Activated CD4-positive, alpha-beta memory T cell treated with anti-CD3 and anti-CD28 coated beads, Interleukin-2, amount 10 ng/mL, durations not matched to agents 7 days and 5 days (primary cell): ENCODE results near the gene DHRSX. TPM values are rescaled to one million over a fixed set of nuclear protein-coding genes. Genes with fewer than 3 reads are reported as not detected.
"Not testable (repeated sequence)": the region's sequence is repeated elsewhere in the genome, so short reads cannot be mapped to it uniquely, and the experiment has no call there.

Source experiments
- CTCF ChIA-PET: fragments of 350-600 bp; sonication (Branson Sonifier 250); formaldehyde crosslinking; loops from one replicate; lab custom pipeline; 2021; ENCODE audit warnings: antibody characterized with exemption, inconsistent platforms; lab: Charles Lee
- POLR2A ChIA-PET: fragments of 350-600 bp; sonication (Branson Sonifier 250); formaldehyde crosslinking; loops from one replicate; lab custom pipeline; 2021; ENCODE audit warnings: antibody characterized with exemption; lab: Charles Lee
- DNase-seq: peaks from one replicate; pipeline ENCODE4 v3.0.0-alpha.2; 2020
- H3K27ac Mint-ChIP-seq: one replicate; pipeline ENCODE4 v1.8.0; 2021; ENCODE audit warnings: mild to moderate bottlenecking, mixed read lengths
- H3K27me3 Mint-ChIP-seq: one replicate; pipeline ENCODE4 v1.8.0; 2021; ENCODE audit warnings: mixed read lengths
- H3K36me3 Mint-ChIP-seq: one replicate; pipeline ENCODE4 v1.8.0; 2021; ENCODE audit warnings: low read depth, mixed read lengths
- H3K4me1 Mint-ChIP-seq: one replicate; pipeline ENCODE4 v1.8.0; 2021; ENCODE audit warnings: mixed read lengths
- H3K4me3 Mint-ChIP-seq: one replicate; pipeline ENCODE4 v1.8.0; 2021; ENCODE audit warnings: mild to moderate bottlenecking, mixed read lengths
- H3K9me3 Mint-ChIP-seq: one replicate; pipeline ENCODE4 v1.8.0; 2021; ENCODE audit warnings: mixed read lengths
- total RNA-seq, 2 experiments: library from RNA; stranded (reverse); gene quantifications; one replicate each; pipeline ENCODE4 v1.2.3, GENCODE V29; 2021

The DHRSX gene
- total RNA-seq, 2 experiments from 2014 or later: 21.1 to 23.7 TPM

- H3K27me3 Mint-ChIP-seq, DNase-seq, POLR2A ChIA-PET, H3K4me1 Mint-ChIP-seq, H3K4me3 Mint-ChIP-seq, H3K27ac Mint-ChIP-seq, H3K9me3 Mint-ChIP-seq, CTCF ChIA-PET, H3K36me3 Mint-ChIP-seq: not testable (repeated sequence)
Measured at GRCh38 chrX:2460821-2461710, 39.7 kb downstream of the DHRSX start.

- H3K36me3 Mint-ChIP-seq: not testable (repeated sequence)
Measured at GRCh38 chrX:2460048-2460447, 40.7 kb downstream of the DHRSX start.

GRCh38 chrX:2458309-2458708 is 42.5 kb downstream of the DHRSX start:
- Mint-ChIP-seq H3K9me3 (peaks cover 3% of the 10 kb centered on the region), H3K27me3 (no peaks in the 10 kb centered on the region), H3K4me1 (no peaks in the 10 kb centered on the region), H3K4me3 (no peak overlapping the region), H3K27ac (no peak overlapping the region), H3K36me3 (no peaks in the 10 kb centered on the region)
- no peak for DNase-seq
- POLR2A ChIA-PET: no interaction called here
- CTCF ChIA-PET: no interaction called here

More at GRCh38 chrX:2460048-2460447, 40.7 kb downstream of the DHRSX start:
- H3K27ac Mint-ChIP-seq, H3K4me3 Mint-ChIP-seq, H3K4me1 Mint-ChIP-seq, POLR2A ChIA-PET, DNase-seq, CTCF ChIA-PET, H3K9me3 Mint-ChIP-seq, H3K27me3 Mint-ChIP-seq: not testable (repeated sequence)

- CTCF ChIA-PET: no interaction called here
Measured at GRCh38 chrX:2457289-2458133, 43.3 kb downstream of the DHRSX start.

GRCh38 chrX:2456091-2456490 is 44.7 kb downstream of the DHRSX start:
- H3K4me3 Mint-ChIP-seq, CTCF ChIA-PET, H3K27ac Mint-ChIP-seq, DNase-seq, POLR2A ChIA-PET, H3K27me3 Mint-ChIP-seq, H3K36me3 Mint-ChIP-seq, H3K4me1 Mint-ChIP-seq: not testable (repeated sequence)
- H3K9me3 Mint-ChIP-seq: peaks cover 11% of the 10 kb centered on the region

More at GRCh38 chrX:2457289-2458133, 43.3 kb downstream of the DHRSX start:
- H3K27me3 Mint-ChIP-seq: no peaks in the 10 kb centered on the region
- POLR2A ChIA-PET: no interaction called here
- H3K9me3 Mint-ChIP-seq: peaks cover 9% of the 10 kb centered on the region
- no peak overlapping the region for H3K27ac Mint-ChIP-seq
- H3K4me1 Mint-ChIP-seq: no peaks in the 10 kb centered on the region
- no peak overlapping the region for H3K4me3 Mint-ChIP-seq
- DNase-seq: no peak
- H3K36me3 Mint-ChIP-seq: peaks cover 6% of the 10 kb centered on the region

GRCh38 chrX:2454620-2455019 is 46.2 kb downstream of the DHRSX start:
- H3K4me3 Mint-ChIP-seq, H3K36me3 Mint-ChIP-seq, H3K4me1 Mint-ChIP-seq, DNase-seq, POLR2A ChIA-PET, H3K27me3 Mint-ChIP-seq, H3K27ac Mint-ChIP-seq, CTCF ChIA-PET: not testable (repeated sequence)
- peaks cover 11% of the 10 kb centered on the region for H3K9me3 Mint-ChIP-seq

- no peak overlapping the region for H3K27ac Mint-ChIP-seq
- H3K27me3 Mint-ChIP-seq: no peaks in the 10 kb centered on the region
- no peak for DNase-seq
- H3K4me1 Mint-ChIP-seq: no peaks in the 10 kb centered on the region
- H3K9me3 Mint-ChIP-seq: peaks cover 8% of the 10 kb centered on the region
- H3K36me3 Mint-ChIP-seq: peaks cover 9% of the 10 kb centered on the region
- POLR2A ChIA-PET: no interaction called here
- no peak overlapping the region for H3K4me3 Mint-ChIP-seq
- CTCF ChIA-PET: no interaction called here
Measured at GRCh38 chrX:2452799-2453198, 48.0 kb downstream of the DHRSX start.

- H3K9me3 Mint-ChIP-seq: peaks cover 8% of the 10 kb centered on the region
- H3K27me3 Mint-ChIP-seq: no peaks in the 10 kb centered on the region
- H3K4me3 Mint-ChIP-seq: no peak overlapping the region
- ChIA-PET POLR2A (no interaction called here), CTCF (no interaction called here)
- no peak for DNase-seq
- no peaks in the 10 kb centered on the region for H3K4me1 Mint-ChIP-seq
- H3K27ac Mint-ChIP-seq: no peak overlapping the region
- H3K36me3 Mint-ChIP-seq: peaks cover 13% of the 10 kb centered on the region
Measured at GRCh38 chrX:2452317-2452784, 48.4 kb downstream of the DHRSX start.

GRCh38 chrX:2451501-2452316 is 49.1 kb downstream of the DHRSX start:
- H3K36me3 Mint-ChIP-seq: peaks cover 14% of the 10 kb centered on the region
- DNase-seq: no peak
- H3K4me3 Mint-ChIP-seq: no peak overlapping the region
- no peaks in the 10 kb centered on the region for H3K27me3 Mint-ChIP-seq
- CTCF ChIA-PET: no interaction called here
- POLR2A ChIA-PET: no interaction called here
- no peaks in the 10 kb centered on the region for H3K4me1 Mint-ChIP-seq
- H3K27ac Mint-ChIP-seq: no peak overlapping the region
- peaks cover 8% of the 10 kb centered on the region for H3K9me3 Mint-ChIP-seq

- no peak for DNase-seq
- Mint-ChIP-seq H3K36me3 (peaks cover 14% of the 10 kb centered on the region), H3K27me3 (no peaks in the 10 kb centered on the region), H3K27ac (no peak overlapping the region), H3K9me3 (peaks cover 8% of the 10 kb centered on the region), H3K4me1 (no peaks in the 10 kb centered on the region), H3K4me3 (no peak overlapping the region)
- ChIA-PET POLR2A (no interaction called here), CTCF (no interaction called here)
Measured at GRCh38 chrX:2450681-2451080, 50.1 kb downstream of the DHRSX start.

- CTCF ChIA-PET: no interaction called here
- POLR2A ChIA-PET: no interaction called here
- Mint-ChIP-seq H3K27me3 (no peaks in the 10 kb centered on the region), H3K4me1 (no peaks in the 10 kb centered on the region), H3K36me3 (peaks cover 14% of the 10 kb centered on the region), H3K9me3 (peaks cover 8% of the 10 kb centered on the region), H3K4me3 (no peak overlapping the region), H3K27ac (no peak overlapping the region)
- no peak for DNase-seq
Measured at GRCh38 chrX:2449135-2449886, 51.5 kb downstream of the DHRSX start.

GRCh38 chrX:2447484-2447883 is 53.3 kb downstream of the DHRSX start:
- Mint-ChIP-seq H3K9me3 (peaks cover 2% of the 10 kb centered on the region), H3K36me3 (peaks cover 10% of the 10 kb centered on the region)
- POLR2A ChIA-PET: no interaction called here

More at GRCh38 chrX:2447484-2447883, 53.3 kb downstream of the DHRSX start:
- DNase-seq: no peak
- Mint-ChIP-seq H3K27me3 (no peaks in the 10 kb centered on the region), H3K27ac (no peak overlapping the region), H3K4me3 (no peak overlapping the region), H3K4me1 (no peaks in the 10 kb centered on the region)
- CTCF ChIA-PET: no interaction called here
